K562 (cell line): ENCODE measurements around the gene ABCA7. TPM values are rescaled to one million over a fixed set of nuclear protein-coding genes. Genes with fewer than 3 reads are reported as not detected.

Experiments
- CBX5 ChIP-seq: IDR thresholded peaks from 2 replicates; pipeline ENCODE4 v1.6.1; 2014; ENCODE audit warnings: low read depth, borderline replicate concordance
- CTBP1 ChIP-seq: fragments of 450-650 bp; IDR thresholded peaks from 2 replicates; pipeline ENCODE4 v1.6.1; 2016; ENCODE audit warnings: borderline replicate concordance
- FIP1L1 ChIP-seq: fragments of 200-400 bp; formaldehyde crosslinking; IDR thresholded peaks from 2 replicates; pipeline ENCODE4 v1.6.1; 2018; ENCODE audit warnings: mild to moderate bottlenecking, low read depth, low read length; ENCODE audit not compliant: poor library complexity, severe bottlenecking
- MCM2 ChIP-seq: fragments of 450-650 bp; IDR thresholded peaks from 2 replicates; pipeline ENCODE4 v1.6.1; 2017; ENCODE audit warnings: low read depth, mild to moderate bottlenecking
- NFE2 ChIP-seq: IDR thresholded peaks from 2 replicates; pipeline ENCODE4 v1.6.1; 2014; ENCODE audit warnings: antibody characterized with exemption, low read depth
- NR2F6 ChIP-seq: fragments of 450-650 bp; formaldehyde crosslinking; IDR thresholded peaks from 2 replicates; pipeline ENCODE4 v1.4.0; 2020; ENCODE audit warnings: mild to moderate bottlenecking
- RAD21 ChIP-seq, 2 experiments: fragments of 250-450 bp in 1 of 2; fragments of 450-650 bp in 1 of 2; sonication (Bioruptor Pico) in 1 of 2; formaldehyde crosslinking in 1 of 2; IDR thresholded peaks in 1 of 2; conservative IDR thresholded peaks in 1 of 2; 2 replicates each; pipeline versions ENCODE4 v1.4.0 to v1.8.0; 2020 to 2022; ENCODE audit warnings: mild to moderate bottlenecking in 2 of 2, moderate library complexity in 1 of 2
- RFX5 ChIP-seq: IDR thresholded peaks from 2 replicates; pipeline ENCODE4 v1.6.1; 2011; ENCODE audit warnings: low read depth, mild to moderate bottlenecking, improper control_type of control experiment, low read length
- SRSF3 ChIP-seq: fragments of 200-400 bp; formaldehyde crosslinking; IDR thresholded peaks from 2 replicates; pipeline ENCODE4 v1.6.1; 2016; ENCODE audit warnings: mild to moderate bottlenecking, low read length, moderate library complexity; ENCODE audit not compliant: insufficient read depth
- ZNF3 ChIP-seq: fragments of 250-450 bp; sonication (Bioruptor Pico); IDR thresholded peaks from 2 replicates; pipeline ENCODE4 v1.5.0; 2021; ENCODE audit warnings: mild to moderate bottlenecking, moderate library complexity
- polyA plus RNA-seq, 8 experiments: library from polyadenylated mRNA; depleted of rRNA in 4 of 8; stranded (reverse) in 5 of 8; unstranded in 3 of 8; fragments of >200 nt; fragmentation: Nextera tagmentation in 2 of 8; fragmentation: Illumina TruSeq in 1 of 8; extraction: Ambion mirVana in 2 of 8; extraction: Trizol in 1 of 8; gene quantifications; 2 replicates each; pipeline versions ENCODE4 v1.2.1 to v1.2.3, GENCODE V29; 2011 to 2014; ENCODE audit warnings: inconsistent platforms in 1 of 8, missing spikeins in 1 of 8
- total RNA-seq, 7 experiments: library from RNA; depleted of rRNA in 6 of 7; stranded (reverse); fragments of >200 nt in 6 of 7; fragmentation: Illumina TruSeq in 2 of 7; extraction: Trizol in 2 of 7; gene quantifications; 2 replicates each; pipeline versions ENCODE4 v1.2.1 to v1.2.3, GENCODE V29; 2011 to 2021; ENCODE audit warnings: low replicate concordance in 1 of 7
- TF ChIP-seq, protein P1 (sequence below), 2 experiments: fragments of 450-650 bp; formaldehyde crosslinking in 1 of 2; IDR thresholded peaks; 2 replicates each; pipeline versions ENCODE4 v1.4.0 to v1.6.1; 2014 to 2020; ENCODE audit warnings: mild to moderate bottlenecking in 2 of 2, borderline replicate concordance in 1 of 2, low read depth in 1 of 2
- TF ChIP-seq, protein P2 (sequence below): conservative IDR thresholded peaks from 2 replicates; pipeline ENCODE4 v1.6.1; 2011; ENCODE audit warnings: low read depth, mild to moderate bottlenecking, low read length; ENCODE audit not compliant: control insufficient read depth
- TF ChIP-seq, protein P3 (sequence below): IDR thresholded peaks from 3 replicates; pipeline ENCODE4 v1.6.1; 2011; ENCODE audit warnings: borderline replicate concordance, mild to moderate bottlenecking; ENCODE audit not compliant: insufficient read length, insufficient read depth
- TF ChIP-seq, protein P4 (sequence below): fragments of 450-650 bp; IDR thresholded peaks from 2 replicates; pipeline ENCODE4 v1.6.1; 2016

Gene ABCA7
- total and polyA plus RNA-seq, 9 of the 15 experiments (the other 6 are each of a cell fraction or from before 2014, with no cell fraction given), result 2.3 to 96.1 (median 31.2) TPM

DNA sequence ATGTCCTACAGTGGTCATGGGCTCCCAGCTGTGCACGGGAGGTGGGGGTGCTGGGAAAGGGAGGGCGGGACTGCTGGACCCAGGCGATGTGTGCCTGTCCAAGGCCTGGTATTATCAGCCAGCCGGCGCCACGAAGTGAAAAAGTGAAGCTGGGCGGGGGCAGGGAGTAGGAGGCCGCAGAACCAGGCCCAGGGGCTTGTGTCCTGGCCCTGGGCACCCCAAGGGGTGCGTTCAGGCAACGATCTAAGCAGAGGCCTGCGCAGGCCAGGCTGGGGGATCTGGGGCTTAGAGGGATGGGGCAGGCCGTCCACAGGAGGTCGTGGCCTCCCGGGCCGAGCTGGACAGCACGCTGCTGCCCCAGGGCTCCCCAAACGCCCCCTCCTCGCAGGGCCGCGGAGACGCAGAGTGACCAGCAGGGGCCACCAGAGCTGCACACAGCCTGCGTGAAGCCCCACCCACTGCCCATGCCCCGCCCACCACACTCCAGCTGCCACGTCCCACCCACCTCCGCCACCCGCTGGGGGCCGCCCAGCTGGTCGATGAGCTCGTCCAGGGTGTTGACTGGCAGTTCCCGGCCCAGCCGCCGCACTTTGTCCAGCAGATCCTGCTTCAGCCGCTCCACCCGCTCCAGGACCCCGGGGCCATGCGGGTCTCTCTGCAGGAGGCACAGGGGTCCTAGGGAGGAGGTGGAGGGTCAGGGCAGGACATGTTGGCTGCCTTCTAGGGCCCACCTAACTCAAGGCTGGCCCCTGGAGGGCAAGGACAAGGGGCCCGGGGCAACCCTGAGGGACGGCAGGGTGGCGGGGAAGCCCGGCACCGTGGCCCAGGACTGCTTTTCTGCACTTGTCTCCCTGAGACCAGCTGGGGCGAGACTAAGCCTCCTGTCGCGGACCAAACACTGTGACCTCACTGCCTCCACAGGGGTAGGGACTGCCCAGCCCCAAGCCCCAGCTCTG, 73.4 kb downstream of the ABCA7 start (continued):
- TF ChIP-seq, protein P1, sequence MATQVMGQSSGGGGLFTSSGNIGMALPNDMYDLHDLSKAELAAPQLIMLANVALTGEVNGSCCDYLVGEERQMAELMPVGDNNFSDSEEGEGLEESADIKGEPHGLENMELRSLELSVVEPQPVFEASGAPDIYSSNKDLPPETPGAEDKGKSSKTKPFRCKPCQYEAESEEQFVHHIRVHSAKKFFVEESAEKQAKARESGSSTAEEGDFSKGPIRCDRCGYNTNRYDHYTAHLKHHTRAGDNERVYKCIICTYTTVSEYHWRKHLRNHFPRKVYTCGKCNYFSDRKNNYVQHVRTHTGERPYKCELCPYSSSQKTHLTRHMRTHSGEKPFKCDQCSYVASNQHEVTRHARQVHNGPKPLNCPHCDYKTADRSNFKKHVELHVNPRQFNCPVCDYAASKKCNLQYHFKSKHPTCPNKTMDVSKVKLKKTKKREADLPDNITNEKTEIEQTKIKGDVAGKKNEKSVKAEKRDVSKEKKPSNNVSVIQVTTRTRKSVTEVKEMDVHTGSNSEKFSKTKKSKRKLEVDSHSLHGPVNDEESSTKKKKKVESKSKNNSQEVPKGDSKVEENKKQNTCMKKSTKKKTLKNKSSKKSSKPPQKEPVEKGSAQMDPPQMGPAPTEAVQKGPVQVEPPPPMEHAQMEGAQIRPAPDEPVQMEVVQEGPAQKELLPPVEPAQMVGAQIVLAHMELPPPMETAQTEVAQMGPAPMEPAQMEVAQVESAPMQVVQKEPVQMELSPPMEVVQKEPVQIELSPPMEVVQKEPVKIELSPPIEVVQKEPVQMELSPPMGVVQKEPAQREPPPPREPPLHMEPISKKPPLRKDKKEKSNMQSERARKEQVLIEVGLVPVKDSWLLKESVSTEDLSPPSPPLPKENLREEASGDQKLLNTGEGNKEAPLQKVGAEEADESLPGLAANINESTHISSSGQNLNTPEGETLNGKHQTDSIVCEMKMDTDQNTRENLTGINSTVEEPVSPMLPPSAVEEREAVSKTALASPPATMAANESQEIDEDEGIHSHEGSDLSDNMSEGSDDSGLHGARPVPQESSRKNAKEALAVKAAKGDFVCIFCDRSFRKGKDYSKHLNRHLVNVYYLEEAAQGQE (IDR thresholded peaks at IDR 0.05; ENCODE audit: borderline replicate concordance), result peak; percentile 84
- TF ChIP-seq, protein P1 (CRISPR knock-in tag; IDR thresholded peaks at IDR 0.05; ENCODE audit: low read depth), result no peak
- peak; percentile 33 for TF ChIP-seq FIP1L1
- TF ChIP-seq, protein P2, sequence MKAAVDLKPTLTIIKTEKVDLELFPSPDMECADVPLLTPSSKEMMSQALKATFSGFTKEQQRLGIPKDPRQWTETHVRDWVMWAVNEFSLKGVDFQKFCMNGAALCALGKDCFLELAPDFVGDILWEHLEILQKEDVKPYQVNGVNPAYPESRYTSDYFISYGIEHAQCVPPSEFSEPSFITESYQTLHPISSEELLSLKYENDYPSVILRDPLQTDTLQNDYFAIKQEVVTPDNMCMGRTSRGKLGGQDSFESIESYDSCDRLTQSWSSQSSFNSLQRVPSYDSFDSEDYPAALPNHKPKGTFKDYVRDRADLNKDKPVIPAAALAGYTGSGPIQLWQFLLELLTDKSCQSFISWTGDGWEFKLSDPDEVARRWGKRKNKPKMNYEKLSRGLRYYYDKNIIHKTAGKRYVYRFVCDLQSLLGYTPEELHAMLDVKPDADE, result peak; percentile 53; the same call in 1 of the 2 replicates
- TF ChIP-seq CBX5, result no peak
- TF ChIP-seq SRSF3, result no peak
- TF ChIP-seq CTBP1, result 0 out of 2 replicates have a peak, but pooled peaks have one; percentile 16
- no peak for TF ChIP-seq RFX5
- TF ChIP-seq, protein P3, sequence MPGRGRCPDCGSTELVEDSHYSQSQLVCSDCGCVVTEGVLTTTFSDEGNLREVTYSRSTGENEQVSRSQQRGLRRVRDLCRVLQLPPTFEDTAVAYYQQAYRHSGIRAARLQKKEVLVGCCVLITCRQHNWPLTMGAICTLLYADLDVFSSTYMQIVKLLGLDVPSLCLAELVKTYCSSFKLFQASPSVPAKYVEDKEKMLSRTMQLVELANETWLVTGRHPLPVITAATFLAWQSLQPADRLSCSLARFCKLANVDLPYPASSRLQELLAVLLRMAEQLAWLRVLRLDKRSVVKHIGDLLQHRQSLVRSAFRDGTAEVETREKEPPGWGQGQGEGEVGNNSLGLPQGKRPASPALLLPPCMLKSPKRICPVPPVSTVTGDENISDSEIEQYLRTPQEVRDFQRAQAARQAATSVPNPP, result no peak
- TF ChIP-seq, protein P4, sequence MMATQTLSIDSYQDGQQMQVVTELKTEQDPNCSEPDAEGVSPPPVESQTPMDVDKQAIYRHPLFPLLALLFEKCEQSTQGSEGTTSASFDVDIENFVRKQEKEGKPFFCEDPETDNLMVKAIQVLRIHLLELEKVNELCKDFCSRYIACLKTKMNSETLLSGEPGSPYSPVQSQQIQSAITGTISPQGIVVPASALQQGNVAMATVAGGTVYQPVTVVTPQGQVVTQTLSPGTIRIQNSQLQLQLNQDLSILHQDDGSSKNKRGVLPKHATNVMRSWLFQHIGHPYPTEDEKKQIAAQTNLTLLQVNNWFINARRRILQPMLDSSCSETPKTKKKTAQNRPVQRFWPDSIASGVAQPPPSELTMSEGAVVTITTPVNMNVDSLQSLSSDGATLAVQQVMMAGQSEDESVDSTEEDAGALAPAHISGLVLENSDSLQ, result peak; percentile 94
- TF ChIP-seq ZNF3 (CRISPR knock-in tag), result no peak
- TF ChIP-seq NR2F6 (CRISPR knock-in tag), result no peak
- no peak for TF ChIP-seq MCM2
- TF ChIP-seq RAD21 (CRISPR knock-in tag; conservative IDR thresholded peaks at IDR 0.05 in 1 of 2, IDR thresholded peaks at IDR 0.05 in 1 of 2), result peak; percentile 80 to 84
- no peak for TF ChIP-seq NFE2
